Osteoblast (primary cell): ENCODE measurements around the gene AKR7A2. TPM values are rescaled to one million over a fixed set of nuclear protein-coding genes. Genes with fewer than 3 reads are reported as not detected.
"Not testable (repeated sequence)": the region's sequence is repeated elsewhere in the genome, so short reads cannot be mapped to it uniquely, and the experiment has no call there.

Source experiments
- DNase-seq: peaks from one replicate; pipeline ENCODE4 v3.0.0; 2011; ENCODE audit warnings: low spot score, mixed read lengths; ENCODE audit not compliant: insufficient read length; ENCODE audit errors: missing footprints
- H2AFZ ChIP-seq: 2 replicates; pipeline ENCODE4 v1.6.0; 2011; ENCODE audit warnings: mild to moderate bottlenecking, low read length
- H3K27ac ChIP-seq: 2 replicates; pipeline ENCODE4 v1.5.1; 2011; ENCODE audit warnings: mild to moderate bottlenecking, low read depth, low read length, moderate library complexity
- H3K27me3 ChIP-seq: 2 replicates; pipeline ENCODE4 v1.6.0; 2012; ENCODE audit warnings: mild to moderate bottlenecking, control low read depth, inconsistent platforms, low read length, moderate library complexity; ENCODE audit not compliant: insufficient read depth
- H3K36me3 ChIP-seq: 2 replicates; pipeline ENCODE4 v1.5.1; 2011; ENCODE audit warnings: mild to moderate bottlenecking, low read length, control low read depth, moderate library complexity; ENCODE audit not compliant: insufficient read depth
- H3K4me1 ChIP-seq: 2 replicates; pipeline ENCODE4 v1.5.1; 2011; ENCODE audit warnings: mild to moderate bottlenecking, low read length, control low read depth, moderate library complexity; ENCODE audit not compliant: insufficient read depth
- H3K4me2 ChIP-seq: 2 replicates; pipeline ENCODE4 v1.6.0; 2011; ENCODE audit warnings: mild to moderate bottlenecking, low read length; ENCODE audit not compliant: insufficient read depth
- H3K4me3 ChIP-seq: fragments of 200-600 bp; sonication (generic); 3 replicates; pipeline ENCODE4 v1.5.1; 2012; ENCODE audit warnings: mild to moderate bottlenecking, low read length, inconsistent platforms; ENCODE audit not compliant: insufficient read depth
- H3K79me2 ChIP-seq: 2 replicates; pipeline ENCODE4 v1.6.0; 2012; ENCODE audit warnings: mild to moderate bottlenecking, low read length, control low read depth, inconsistent platforms; ENCODE audit not compliant: insufficient read depth
- H3K9me3 ChIP-seq: 2 replicates; pipeline ENCODE4 v1.5.1; 2011; ENCODE audit warnings: low read depth, low read length, control low read depth
- H4K20me1 ChIP-seq: 2 replicates; pipeline ENCODE4 v1.6.0; 2012; ENCODE audit warnings: mild to moderate bottlenecking, low read length, control low read depth; ENCODE audit not compliant: insufficient read depth
- CTCF ChIP-seq: IDR thresholded peaks from 2 replicates; pipeline ENCODE4 v1.5.1; 2011; ENCODE audit warnings: mild to moderate bottlenecking, low read depth, low read length, moderate library complexity; ENCODE audit errors: extremely low read depth
- total RNA-seq: library from RNA; depleted of rRNA; stranded (reverse); fragments of >200 nt; gene quantifications from 2 replicates; pipeline ENCODE4 v1.2.3, GENCODE V29; 2012

Gene AKR7A2
- total RNA-seq, 1 donor: 66.2 TPM

DNA sequence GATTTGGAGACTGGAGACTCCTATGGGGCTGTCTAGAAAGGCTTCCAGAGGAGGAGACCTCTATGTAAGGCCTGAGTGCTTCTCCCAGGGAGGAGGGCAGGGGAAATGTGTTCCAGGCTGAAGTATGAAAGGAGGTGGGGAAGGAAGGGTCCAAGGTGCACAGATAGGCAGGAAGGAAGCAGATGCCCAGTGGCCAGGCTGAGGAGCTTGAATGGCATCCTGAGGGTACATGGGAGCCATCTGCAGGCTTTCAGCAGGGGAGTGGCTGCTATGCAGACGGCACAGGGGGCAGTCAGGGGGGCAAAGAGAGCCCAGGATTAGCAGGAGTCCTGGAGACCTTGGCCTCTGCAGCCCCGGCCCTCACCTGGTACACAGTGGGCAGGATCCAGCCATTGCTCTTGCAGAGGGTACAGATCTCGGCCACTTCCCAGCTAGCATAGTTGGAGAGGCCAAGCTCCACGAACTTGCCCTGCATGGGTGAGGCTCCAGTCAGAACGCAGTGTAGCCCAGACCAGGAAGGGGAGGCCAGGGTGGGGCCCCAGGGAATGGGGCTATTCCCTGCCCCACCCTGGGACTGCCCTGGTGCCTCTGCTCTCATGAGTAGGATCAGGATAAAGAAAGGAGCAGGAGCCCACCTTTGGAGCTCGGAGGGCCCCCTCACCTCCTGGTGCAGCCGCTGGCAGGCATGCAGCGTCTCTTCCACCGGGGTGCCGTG lies 4.0 kb downstream of the AKR7A2 start:
- peaks cover 53% of the 10 kb centered on the region for H3K36me3 ChIP-seq

GRCh38 chr1:19306941-19307340 lies 5.0 kb downstream of the AKR7A2 start:
- Histone ChIP-seq H3K4me1 (peaks cover 14% of the 10 kb centered on the region), H3K4me3 (no peak overlapping the region), H2AFZ (no peak overlapping the region), H3K9me3 (no peaks in the 10 kb centered on the region), H3K36me3 (peaks cover 59% of the 10 kb centered on the region), H3K4me2 (no peak overlapping the region), H4K20me1 (peaks cover 20% of the 10 kb centered on the region), H3K79me2 (peaks cover 38% of the 10 kb centered on the region), H3K27me3 (no peaks in the 10 kb centered on the region), H3K27ac (no peak overlapping the region)
- TF ChIP-seq CTCF: no peak
- peak; percentile 14 for DNase-seq

More for the DNA sequence above, 4.0 kb downstream of the AKR7A2 start:
- no peak for TF ChIP-seq CTCF
- Histone ChIP-seq H3K27me3 (no peaks in the 10 kb centered on the region), H3K79me2 (peaks cover 41% of the 10 kb centered on the region), H3K4me1 (peaks cover 18% of the 10 kb centered on the region), H2AFZ (no peak overlapping the region), H4K20me1 (peaks cover 20% of the 10 kb centered on the region), H3K9me3 (no peaks in the 10 kb centered on the region), H3K4me2 (no peak overlapping the region), H3K27ac (no peak overlapping the region), H3K4me3 (no peak overlapping the region)
- DNase-seq: no peak

DNA sequence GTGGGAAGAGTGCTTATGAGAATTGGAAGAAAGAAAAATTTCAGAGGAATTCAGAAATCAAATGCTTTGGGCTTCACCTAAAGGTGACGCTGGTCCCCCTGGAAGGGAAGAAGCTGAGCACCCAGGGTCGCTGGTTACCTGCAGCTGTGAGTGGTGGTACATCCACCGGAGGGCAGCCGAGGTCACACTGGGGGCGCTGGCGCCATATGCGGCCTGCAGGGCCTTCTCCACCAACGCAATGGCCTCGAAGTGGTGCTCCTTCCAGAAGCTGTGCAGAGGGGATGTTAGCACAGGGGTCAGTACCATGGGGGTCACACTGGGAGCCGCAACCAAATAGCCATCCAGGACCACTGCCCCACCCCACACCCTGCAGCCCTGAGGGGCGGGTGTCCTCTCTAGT lies 6.1 kb downstream of the AKR7A2 start:
- TF ChIP-seq CTCF: no peak
- Histone ChIP-seq H3K27ac (no peak overlapping the region), H3K79me2 (peaks cover 28% of the 10 kb centered on the region), H3K4me1 (peaks cover 9% of the 10 kb centered on the region), H4K20me1 (peaks cover 16% of the 10 kb centered on the region), H3K9me3 (no peaks in the 10 kb centered on the region), H2AFZ (no peak overlapping the region), H3K27me3 (no peaks in the 10 kb centered on the region), H3K4me3 (no peak overlapping the region), H3K4me2 (no peak overlapping the region), H3K36me3 (peaks cover 65% of the 10 kb centered on the region)
- DNase-seq: no peak

DNA sequence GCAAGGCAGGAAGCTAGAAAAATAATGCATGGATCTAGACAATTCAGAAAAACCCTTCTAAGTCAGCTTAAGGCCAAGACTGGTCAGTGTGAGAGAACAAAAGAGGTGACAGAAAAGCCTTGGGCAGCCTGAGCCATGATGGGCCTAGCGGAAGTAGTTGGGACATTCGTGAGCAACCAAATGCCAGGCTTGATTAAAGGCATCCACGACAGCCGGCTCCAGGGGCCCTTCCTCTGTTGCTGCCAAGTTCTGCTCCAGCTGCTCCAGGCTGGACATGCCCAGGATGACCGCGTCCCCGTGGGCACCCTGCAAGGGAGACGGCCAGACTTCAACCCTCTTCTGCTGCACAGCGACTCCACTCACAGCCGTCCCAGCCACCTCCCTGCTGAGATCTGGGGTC lies 7.9 kb downstream of the AKR7A2 start:
- Histone ChIP-seq H3K36me3 (peaks cover 65% of the 10 kb centered on the region), H3K79me2 (peaks cover 13% of the 10 kb centered on the region)
- not testable (repeated sequence) for H3K27me3 ChIP-seq, H3K4me1 ChIP-seq, H3K9me3 ChIP-seq, H2AFZ ChIP-seq, H3K27ac ChIP-seq, H3K4me3 ChIP-seq, H4K20me1 ChIP-seq, DNase-seq, H3K4me2 ChIP-seq
